HG03342 (cell line): ENCODE data around the gene MOCS1.

ENCODE experiments used
- ATAC-seq: cut with Tn5 transposase; IDR thresholded peaks from one replicate; pipeline ENCODE4 v1.9.1; 2021; ENCODE audit warnings: mild to moderate bottlenecking, moderate library complexity; ENCODE audit not compliant: unreplicated experiment

The MOCS1 gene

GRCh38 chr6:39881851-39882530, 52.3 kb downstream of the MOCS1 start:
- no peak for ATAC-seq

GRCh38 chr6:39880594-39880993, 53.7 kb downstream of the MOCS1 start:
- no peak for ATAC-seq

GRCh38 chr6:39879535-39879934, 54.7 kb downstream of the MOCS1 start:
- ATAC-seq = no peak

GRCh38 chr6:39876826-39877225, 57.4 kb downstream of the MOCS1 start:
- no peak for ATAC-seq

GRCh38 chr6:39876111-39876510, 58.2 kb downstream of the MOCS1 start:
- no peak for ATAC-seq

DNA sequence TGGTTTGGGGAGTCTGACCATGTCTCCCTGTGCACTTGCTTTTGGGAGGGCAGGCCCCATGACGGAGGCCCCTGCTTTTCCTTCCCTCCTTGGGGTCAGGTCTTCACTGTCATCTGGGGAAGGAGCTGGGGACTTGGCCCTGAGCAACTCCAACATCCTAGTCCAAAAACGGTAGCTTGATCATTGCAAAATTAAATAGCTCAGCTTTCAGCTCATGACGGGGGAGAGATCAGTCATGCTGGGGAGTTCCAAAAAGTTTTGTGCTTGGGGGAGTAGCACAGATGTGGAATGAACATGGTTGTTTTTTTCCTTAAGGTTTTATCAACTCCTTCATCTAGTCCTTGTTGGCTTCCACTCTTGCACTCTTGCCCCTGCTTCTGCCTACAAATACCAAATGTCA, 60.8 kb downstream of the MOCS1 start:
- ATAC-seq = no peak

- no peak for ATAC-seq
These were observed 63.3 kb downstream of the MOCS1 start for GRCh38 chr6:39870950-39871349.

DNA sequence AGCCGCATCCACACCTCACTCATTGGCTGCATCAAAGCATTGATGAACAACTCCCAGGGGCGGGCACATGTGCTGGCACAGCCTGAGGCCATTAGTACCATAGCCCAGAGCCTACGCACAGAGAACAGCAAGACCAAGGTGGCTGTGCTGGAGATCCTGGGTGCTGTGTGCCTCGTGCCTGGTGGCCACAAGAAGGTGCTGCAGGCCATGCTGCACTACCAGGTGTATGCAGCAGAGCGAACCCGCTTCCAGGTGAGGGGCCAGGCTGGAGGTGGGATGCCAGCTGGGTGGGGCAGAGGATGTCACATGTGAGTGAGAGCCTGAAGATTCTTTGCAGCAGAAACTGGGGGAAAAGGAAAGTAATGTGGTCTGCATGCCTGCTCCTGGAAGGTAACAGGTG, 66.7 kb downstream of the MOCS1 start:
- ATAC-seq = no peak

DNA sequence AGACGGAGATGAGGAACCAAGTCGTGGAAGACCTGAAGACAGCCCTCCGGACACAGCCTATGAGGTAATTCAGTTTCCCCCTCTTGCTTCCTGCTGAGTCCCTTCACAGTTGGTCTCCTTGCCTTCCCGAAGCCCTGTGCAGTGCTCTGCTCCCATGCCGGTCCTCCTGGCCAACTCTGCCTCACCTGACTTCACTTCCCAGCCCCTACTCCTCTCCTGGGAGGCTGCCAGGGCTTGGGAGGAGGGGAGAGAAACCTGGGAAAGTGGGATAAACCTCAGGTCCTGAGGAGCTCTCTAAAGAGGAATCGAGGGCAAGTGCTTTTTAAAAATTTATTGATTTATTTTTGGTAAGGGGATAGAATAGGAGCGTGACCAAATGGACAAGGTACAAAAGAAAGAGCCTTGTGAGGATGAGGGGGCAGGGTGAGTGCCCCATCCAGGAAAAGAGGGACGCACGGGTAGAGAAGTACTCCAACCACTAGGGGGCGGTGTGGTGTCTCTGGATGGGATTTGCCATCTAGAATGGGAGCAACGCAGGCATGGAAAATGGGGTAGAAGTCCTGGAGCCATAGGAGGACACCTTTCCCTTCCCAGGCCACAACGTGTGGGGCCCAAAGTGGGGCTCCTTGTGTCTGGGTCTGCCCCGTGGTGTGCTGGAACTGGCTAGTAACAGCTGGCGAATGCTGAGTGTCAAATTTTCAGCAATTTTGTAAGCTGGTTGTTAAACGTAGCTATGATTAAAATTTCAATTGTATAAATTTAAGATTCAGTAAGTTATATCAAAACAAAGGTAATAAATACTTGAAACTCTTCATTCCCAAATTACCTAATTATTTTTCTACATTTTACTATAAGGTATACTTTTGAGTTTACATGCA, 69.0 kb downstream of the MOCS1 start:
- ATAC-seq = no peak

DNA sequence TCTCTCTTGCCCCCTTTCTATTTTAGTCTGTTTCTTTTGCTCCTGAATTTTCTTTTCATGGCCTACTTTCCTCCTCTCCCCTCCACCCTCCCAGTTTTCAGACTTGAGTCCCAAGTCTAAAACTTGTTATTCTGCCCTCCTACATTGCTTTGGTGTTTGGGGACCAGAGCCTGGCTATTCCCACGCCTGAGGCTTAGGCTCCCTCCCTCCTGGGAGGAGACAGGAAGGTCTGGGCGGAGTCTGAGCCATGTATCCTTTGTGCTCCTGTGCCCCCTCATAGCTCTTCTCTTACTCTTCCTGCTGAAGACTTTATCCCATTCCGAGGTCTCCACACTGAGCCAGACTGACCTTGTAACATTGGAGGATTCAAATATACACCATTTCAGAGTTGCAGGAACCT, 72.6 kb downstream of the MOCS1 start:
- no peak for ATAC-seq

DNA sequence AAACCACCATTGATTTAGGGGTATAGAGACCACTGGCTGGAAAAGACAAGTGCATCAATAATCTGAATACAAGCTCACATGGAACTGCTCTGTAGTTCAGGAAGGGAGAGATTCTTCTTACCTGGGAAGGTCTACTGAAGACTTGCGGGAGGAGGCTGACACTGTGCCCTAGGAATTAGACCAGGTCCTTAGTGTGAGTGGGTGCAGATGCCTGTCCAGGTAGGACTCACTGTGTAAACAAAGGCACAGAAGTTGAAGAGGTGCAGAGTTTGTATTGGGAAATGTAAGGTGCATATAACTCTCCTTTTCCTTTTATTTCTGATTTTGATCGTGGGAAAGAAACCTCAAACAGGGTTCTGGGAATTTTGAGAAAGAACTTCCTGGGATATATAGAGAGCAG, 75.2 kb downstream of the MOCS1 start:
- no peak for ATAC-seq

DNA sequence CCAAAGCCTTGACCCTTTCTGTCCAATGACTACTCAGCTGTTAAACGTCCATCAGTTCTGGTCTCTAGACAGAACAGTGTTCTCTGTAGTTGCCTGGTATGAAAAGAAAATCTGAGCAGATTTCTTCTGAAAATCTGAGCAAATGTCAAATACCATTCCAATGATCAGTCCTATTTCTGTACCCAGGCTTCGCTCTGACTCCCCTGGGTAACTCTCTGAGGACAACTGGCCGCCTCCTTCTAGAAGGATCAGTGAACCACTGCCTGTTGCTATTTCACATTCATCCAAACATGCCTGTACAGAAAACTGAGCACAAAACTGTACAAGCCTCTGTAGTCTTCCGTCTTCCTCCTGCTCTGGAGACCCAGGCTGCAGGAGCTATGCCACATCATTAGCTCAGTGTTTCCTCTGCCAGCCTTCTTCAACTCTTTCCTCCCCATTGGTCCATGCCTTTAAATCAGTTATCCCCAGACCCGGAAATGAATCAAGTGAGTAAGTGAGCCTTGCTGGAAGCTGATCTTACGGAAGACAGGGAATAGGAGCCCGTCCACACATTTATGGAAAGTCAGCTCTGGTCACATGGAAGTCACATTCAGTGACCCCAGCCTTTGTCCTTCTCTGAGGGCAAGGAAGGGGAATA, 78.8 kb downstream of the MOCS1 start:
- ATAC-seq = no peak
